ENCODE measurements around the gene C11orf16. TPM values are rescaled to one million over a fixed set of nuclear protein-coding genes. Genes with fewer than 3 reads are reported as not detected.

C11orf16 gene
- total and polyA plus RNA-seq, 9 of the 15 experiments (the other 6 are each of a cell fraction or from before 2014, with no cell fraction given): not detected

- peak; percentile 64 for TF ChIP-seq NBN (IDR thresholded peaks at IDR 0.05; ENCODE audit: low read depth)
- peak; percentile 53; the same call in 1 of the 2 replicates for TF ChIP-seq ZNF766 (CRISPR knock-in tag; conservative IDR thresholded peaks at IDR 0.05)
- peak; percentile 88 for TF ChIP-seq GMEB1 (CRISPR knock-in tag; IDR thresholded peaks at IDR 0.05)
- TF ChIP-seq ZNF639 (CRISPR knock-in tag; conservative IDR thresholded peaks at IDR 0.05 in 1 of 2, IDR thresholded peaks at IDR 0.05 in 1 of 2): peak in 1 of 2 experiments; percentile 86; a peak in 2 of 4 replicates
- TF ChIP-seq TEAD4 (IDR thresholded peaks at IDR 0.05; ENCODE audit: low read length): no peak
- TF ChIP-seq TEAD4 (CRISPR knock-in tag; IDR thresholded peaks at IDR 0.05; ENCODE audit: borderline replicate concordance): no peak
- TF ChIP-seq MAX (CRISPR knock-in tag; IDR thresholded peaks at IDR 0.05): peak; percentile 80
- peak; percentile 95 for TF ChIP-seq GABPB1 (CRISPR knock-in tag; IDR thresholded peaks at IDR 0.05)
- TF ChIP-seq UBTF (IDR thresholded peaks at IDR 0.05; ENCODE audit: borderline replicate concordance in 1 of 2, low read depth in 2 of 2, low read length in 2 of 2): peak; percentile 39 to 60; a peak in 1 of 4 replicates
- TF ChIP-seq HDAC1 (IDR thresholded peaks at IDR 0.05): peak; percentile 72 to 96; a peak in 3 of 4 replicates
- no peak for TF ChIP-seq SMARCC2 (IDR thresholded peaks at IDR 0.05; ENCODE audit: low read depth)
- peak; percentile 33 for TF ChIP-seq ZNF316 (IDR thresholded peaks at IDR 0.05)
- TF ChIP-seq FOXP1 (CRISPR knock-in tag; IDR thresholded peaks at IDR 0.05): peak; percentile 32; the same call in 1 of the 2 replicates
- peak; percentile 38 to 64 for TF ChIP-seq NRF1 (conservative IDR thresholded peaks at IDR 0.05 in 1 of 2, IDR thresholded peaks at IDR 0.05 in 1 of 2)
- TF ChIP-seq MEIS2 (IDR thresholded peaks at IDR 0.05; ENCODE audit: partially characterized antibody): no peak
- TF ChIP-seq KDM5B (IDR thresholded peaks at IDR 0.05; ENCODE audit: insufficient replicate concordance, low read depth, low read length): peak; percentile 82
- peak; percentile 84 for TF ChIP-seq POLR2AphosphoS5 (IDR thresholded peaks at IDR 0.05; ENCODE audit: control insufficient read depth, insufficient read depth, low read depth, low read length)
- peak; percentile 77 for TF ChIP-seq ETV1 (tag; conservative IDR thresholded peaks at IDR 0.05; ENCODE audit: low read depth)
- TF ChIP-seq TOE1 (IDR thresholded peaks at IDR 0.05; ENCODE audit: borderline replicate concordance): peak; percentile 63; the same call in 1 of the 2 replicates
- peak; percentile 23; the same call in 1 of the 2 replicates for TF ChIP-seq TOE1 (CRISPR knock-in tag; IDR thresholded peaks at IDR 0.05; ENCODE audit: borderline replicate concordance, low read depth)
Measured at GRCh38 chr11:8964324-8965320, 31.9 kb upstream of the C11orf16 start, which contains the start of gene TMEM9B (continued).

All from K562 (cell line).